ENCODE measurements around the gene DAAM1.

The DAAM1 gene

DNA sequence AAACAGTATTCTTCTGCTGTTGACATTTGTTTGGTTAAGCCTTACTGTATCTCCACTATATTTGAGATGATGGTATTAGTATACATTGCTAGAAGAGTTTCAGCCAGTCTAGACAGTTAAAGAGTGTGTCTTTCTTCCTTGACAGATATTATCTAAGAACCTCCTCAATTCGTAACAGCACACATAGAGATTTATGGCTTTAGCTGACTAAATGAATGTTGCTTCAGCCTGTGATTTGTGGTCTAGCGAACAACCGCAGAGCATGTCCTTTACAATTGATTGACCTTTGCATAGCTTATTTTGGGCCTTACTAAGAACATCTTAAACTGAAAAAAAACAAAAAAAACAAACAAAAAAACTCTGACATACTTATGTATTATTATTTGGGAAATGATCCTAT, 122.2 kb downstream of the DAAM1 start:
- peak overlapping the region in 1 of 2 donors; percentile 18 for H3K27ac ChIP-seq

GRCh38 chr14:59311723-59312122, 123.3 kb downstream of the DAAM1 start:
- no peaks in the 10 kb centered on the region for H3K27me3 ChIP-seq
- peaks cover 0 to 93% (median 33%) of the 10 kb centered on the region in 4 donors for H3K4me1 ChIP-seq
- no peaks in the 10 kb centered on the region for H3K9me3 ChIP-seq
- peak overlapping the region in 1 of 2 donors; percentile 54 for H3K27ac ChIP-seq
- H3K36me3 ChIP-seq, result no peaks in the 10 kb centered on the region
- TF ChIP-seq, protein P1, sequence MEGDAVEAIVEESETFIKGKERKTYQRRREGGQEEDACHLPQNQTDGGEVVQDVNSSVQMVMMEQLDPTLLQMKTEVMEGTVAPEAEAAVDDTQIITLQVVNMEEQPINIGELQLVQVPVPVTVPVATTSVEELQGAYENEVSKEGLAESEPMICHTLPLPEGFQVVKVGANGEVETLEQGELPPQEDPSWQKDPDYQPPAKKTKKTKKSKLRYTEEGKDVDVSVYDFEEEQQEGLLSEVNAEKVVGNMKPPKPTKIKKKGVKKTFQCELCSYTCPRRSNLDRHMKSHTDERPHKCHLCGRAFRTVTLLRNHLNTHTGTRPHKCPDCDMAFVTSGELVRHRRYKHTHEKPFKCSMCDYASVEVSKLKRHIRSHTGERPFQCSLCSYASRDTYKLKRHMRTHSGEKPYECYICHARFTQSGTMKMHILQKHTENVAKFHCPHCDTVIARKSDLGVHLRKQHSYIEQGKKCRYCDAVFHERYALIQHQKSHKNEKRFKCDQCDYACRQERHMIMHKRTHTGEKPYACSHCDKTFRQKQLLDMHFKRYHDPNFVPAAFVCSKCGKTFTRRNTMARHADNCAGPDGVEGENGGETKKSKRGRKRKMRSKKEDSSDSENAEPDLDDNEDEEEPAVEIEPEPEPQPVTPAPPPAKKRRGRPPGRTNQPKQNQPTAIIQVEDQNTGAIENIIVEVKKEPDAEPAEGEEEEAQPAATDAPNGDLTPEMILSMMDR (IDR thresholded peaks at IDR 0.05), result no peak
- H3K4me3 ChIP-seq, result no peak overlapping the region
- intact Hi-C loops (cut with DNase I; ENCODE audit: low total_unique reads), result no loop called here
- DNase-seq, result no peak

More for the DNA sequence above, 122.2 kb downstream of the DAAM1 start:
- no peaks in the 10 kb centered on the region for H3K36me3 ChIP-seq
- no peaks in the 10 kb centered on the region for H3K9me3 ChIP-seq
- intact Hi-C loops (cut with DNase I; ENCODE audit: low total_unique reads), result no loop called here
- DNase-seq, result no peak
- H3K4me1 ChIP-seq, result peaks cover 0 to 97% (median 38%) of the 10 kb centered on the region in 4 donors
- TF ChIP-seq, protein P1 (IDR thresholded peaks at IDR 0.05), result no peak
- H3K4me3 ChIP-seq, result no peak overlapping the region
- no peaks in the 10 kb centered on the region for H3K27me3 ChIP-seq

GRCh38 chr14:59313144-59313651, 124.7 kb downstream of the DAAM1 start:
- no peaks in the 10 kb centered on the region for H3K9me3 ChIP-seq
- DNase-seq, result no peak
- H3K27ac ChIP-seq, result peak overlapping the region; percentile 54 to 61
- H3K4me1 ChIP-seq, result peaks cover 0 to 96% (median 46%) of the 10 kb centered on the region in 4 donors
- intact Hi-C loops (cut with DNase I; ENCODE audit: low total_unique reads), result no loop called here
- H3K4me3 ChIP-seq, result no peak overlapping the region
- H3K27me3 ChIP-seq, result no peaks in the 10 kb centered on the region
- H3K36me3 ChIP-seq, result no peaks in the 10 kb centered on the region
- TF ChIP-seq, protein P1 (IDR thresholded peaks at IDR 0.05), result no peak

GRCh38 chr14:59313658-59314608, 125.5 kb downstream of the DAAM1 start:
- no peaks in the 10 kb centered on the region for H3K36me3 ChIP-seq
- H3K9me3 ChIP-seq, result no peaks in the 10 kb centered on the region
- TF ChIP-seq, protein P1 (IDR thresholded peaks at IDR 0.05), result no peak
- no peak for DNase-seq
- H3K4me3 ChIP-seq, result no peak overlapping the region
- H3K4me1 ChIP-seq, result peaks cover 0 to 96% (median 43%) of the 10 kb centered on the region in 4 donors
- intact Hi-C loops (cut with DNase I; ENCODE audit: low total_unique reads), result no loop called here
- no peaks in the 10 kb centered on the region for H3K27me3 ChIP-seq
- H3K27ac ChIP-seq, result peak overlapping the region; percentile 54 to 61

DNA sequence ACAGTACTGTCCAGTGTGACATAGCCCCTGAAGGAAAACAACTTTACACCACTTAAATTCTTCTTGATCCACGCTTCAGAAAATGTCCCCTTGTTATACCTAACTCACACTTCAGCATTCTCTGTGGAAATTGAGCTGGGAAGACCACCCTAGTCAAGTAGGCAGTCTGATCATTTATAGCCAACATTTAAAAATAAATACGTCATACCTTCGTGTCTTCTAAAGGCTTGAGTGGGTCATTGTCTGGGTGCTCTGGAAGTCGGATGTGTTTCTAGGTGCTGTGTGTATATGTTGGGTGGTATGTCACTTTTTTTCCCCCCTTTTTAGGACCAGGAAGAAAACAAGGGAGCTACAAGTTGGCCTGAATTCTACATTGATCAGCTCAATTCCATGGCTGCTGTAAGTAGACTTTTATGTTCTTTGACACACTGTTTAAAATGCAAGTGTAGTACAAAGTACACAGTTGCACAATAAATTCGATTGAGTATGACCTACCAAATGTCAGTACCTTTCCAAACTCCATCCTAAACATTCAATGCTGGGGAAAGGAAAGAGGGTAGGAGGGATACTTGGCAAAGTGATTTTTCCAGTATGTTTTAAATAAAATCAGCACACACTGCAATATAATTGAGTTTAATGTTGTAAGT, 126.6 kb downstream of the DAAM1 start:
- no peaks in the 10 kb centered on the region for H3K36me3 ChIP-seq
- H3K4me1 ChIP-seq, result peaks cover 0 to 96% (median 43%) of the 10 kb centered on the region in 4 donors
- no peaks in the 10 kb centered on the region for H3K27me3 ChIP-seq
- H3K4me3 ChIP-seq, result no peak overlapping the region
- TF ChIP-seq, protein P1 (IDR thresholded peaks at IDR 0.05), result no peak
- no peaks in the 10 kb centered on the region for H3K9me3 ChIP-seq
- intact Hi-C loops (cut with DNase I; ENCODE audit: low total_unique reads), result no loop called here
- DNase-seq, result no peak
- H3K27ac ChIP-seq, result peak overlapping the region; percentile 31 to 61

All from tibial artery (tissue), 4 donors.